Measurements from ENCODE around the gene CUBN. TPM values are rescaled to one million over a fixed set of nuclear protein-coding genes. Genes with fewer than 3 reads are reported as not detected.

CUBN gene
- total RNA-seq, 1 donor from 2014 or later = 2.7 TPM

- DNase-seq (ENCODE audit: low read depth) = no peak
- FAIRE-seq = peak; percentile 54
Measured at GRCh38 chr10:16991011-16991410, 138.6 kb downstream of the CUBN start.

GRCh38 chr10:16989826-16990293, 139.8 kb downstream of the CUBN start:
- H3K4me3 Mint-ChIP-seq (ENCODE audit: unreplicated experiment) = no peak overlapping the region
- no peak overlapping the region for H3K9ac ChIP-seq (ENCODE audit: low read length)
- TF ChIP-seq EZH2 (IDR thresholded peaks at IDR 0.05; ENCODE audit: insufficient read depth, low read length) = no peak
- no peak for TF ChIP-seq CTCF (IDR thresholded peaks at IDR 0.05; ENCODE audit: insufficient read depth, low read depth, low read length)
- H4K20me1 ChIP-seq (ENCODE audit: insufficient read depth, low read length) = no peaks in the 10 kb centered on the region
- peak overlapping the region; percentile 37 for H3K27ac Mint-ChIP-seq (ENCODE audit: unreplicated experiment)
- H3K36me3 Mint-ChIP-seq (ENCODE audit: low read depth, unreplicated experiment) = no peaks in the 10 kb centered on the region
- H3K36me3 ChIP-seq (ENCODE audit: insufficient read depth, low read length) = no peaks in the 10 kb centered on the region
- H3K79me2 ChIP-seq (ENCODE audit: insufficient read depth, low read length) = no peaks in the 10 kb centered on the region
- peaks cover 27% of the 10 kb centered on the region for H3K4me1 ChIP-seq (ENCODE audit: insufficient read depth, low read length)
- no peak overlapping the region for H3K4me2 ChIP-seq (ENCODE audit: low read length)
- H2AFZ ChIP-seq (ENCODE audit: low read depth, low read length) = no peak overlapping the region
- H3K9me3 ChIP-seq (ENCODE audit: insufficient read depth, low read depth, low read length) = no peaks in the 10 kb centered on the region
- H3K27me3 ChIP-seq (ENCODE audit: insufficient read depth, low read length) = no peaks in the 10 kb centered on the region
- H3K27me3 Mint-ChIP-seq (ENCODE audit: low read depth, unreplicated experiment) = no peaks in the 10 kb centered on the region
- peak; percentile 88 for FAIRE-seq
- DNase-seq (ENCODE audit: low read depth) = peak; percentile 90
- H3K27ac ChIP-seq (ENCODE audit: low read depth, low read length) = no peak overlapping the region
- H3K9me3 Mint-ChIP-seq (ENCODE audit: unreplicated experiment) = no peaks in the 10 kb centered on the region
- peaks cover 42% of the 10 kb centered on the region for H3K4me1 Mint-ChIP-seq (ENCODE audit: low read depth, unreplicated experiment)
- H3K4me3 ChIP-seq (ENCODE audit: insufficient read depth, low read depth, low read length) = no peak overlapping the region

More at GRCh38 chr10:16991011-16991410, 138.6 kb downstream of the CUBN start:
- H3K36me3 Mint-ChIP-seq (ENCODE audit: low read depth, unreplicated experiment) = peaks cover 2% of the 10 kb centered on the region
- no peaks in the 10 kb centered on the region for H3K27me3 ChIP-seq (ENCODE audit: insufficient read depth, low read length)
- TF ChIP-seq CTCF (IDR thresholded peaks at IDR 0.05; ENCODE audit: insufficient read depth, low read depth, low read length) (no peak), EZH2 (IDR thresholded peaks at IDR 0.05; ENCODE audit: insufficient read depth, low read length) (no peak)
- H3K79me2 ChIP-seq (ENCODE audit: insufficient read depth, low read length) = no peaks in the 10 kb centered on the region
- H3K4me3 Mint-ChIP-seq (ENCODE audit: unreplicated experiment) = no peak overlapping the region
- peaks cover 38% of the 10 kb centered on the region for H3K4me1 Mint-ChIP-seq (ENCODE audit: low read depth, unreplicated experiment)
- H3K4me3 ChIP-seq (ENCODE audit: insufficient read depth, low read depth, low read length) = no peak overlapping the region
- no peak overlapping the region for H3K27ac Mint-ChIP-seq (ENCODE audit: unreplicated experiment)
- H2AFZ ChIP-seq (ENCODE audit: low read depth, low read length) = no peak overlapping the region
- no peak overlapping the region for H3K27ac ChIP-seq (ENCODE audit: low read depth, low read length)
- no peaks in the 10 kb centered on the region for H3K9me3 ChIP-seq (ENCODE audit: insufficient read depth, low read depth, low read length)
- no peak overlapping the region for H3K4me2 ChIP-seq (ENCODE audit: low read length)
- H3K36me3 ChIP-seq (ENCODE audit: insufficient read depth, low read length) = no peaks in the 10 kb centered on the region
- no peaks in the 10 kb centered on the region for H4K20me1 ChIP-seq (ENCODE audit: insufficient read depth, low read length)
- H3K9me3 Mint-ChIP-seq (ENCODE audit: unreplicated experiment) = no peaks in the 10 kb centered on the region
- peaks cover 25% of the 10 kb centered on the region for H3K4me1 ChIP-seq (ENCODE audit: insufficient read depth, low read length)
- H3K27me3 Mint-ChIP-seq (ENCODE audit: low read depth, unreplicated experiment) = no peaks in the 10 kb centered on the region
- no peak overlapping the region for H3K9ac ChIP-seq (ENCODE audit: low read length)

GRCh38 chr10:16988900-16989299, 140.7 kb downstream of the CUBN start:
- DNase-seq (ENCODE audit: low read depth) (no peak), FAIRE-seq (no peak)
- no peaks in the 10 kb centered on the region for H3K27me3 Mint-ChIP-seq (ENCODE audit: low read depth, unreplicated experiment)
- no peaks in the 10 kb centered on the region for H3K9me3 Mint-ChIP-seq (ENCODE audit: unreplicated experiment)
- Histone ChIP-seq H3K27ac (ENCODE audit: low read depth, low read length) (no peak overlapping the region), H3K9me3 (ENCODE audit: insufficient read depth, low read depth, low read length) (no peaks in the 10 kb centered on the region), H3K4me1 (ENCODE audit: insufficient read depth, low read length) (peaks cover 27% of the 10 kb centered on the region), H3K79me2 (ENCODE audit: insufficient read depth, low read length) (no peaks in the 10 kb centered on the region), H3K9ac (ENCODE audit: low read length) (no peak overlapping the region), H3K4me3 (ENCODE audit: insufficient read depth, low read depth, low read length) (no peak overlapping the region), H2AFZ (ENCODE audit: low read depth, low read length) (no peak overlapping the region), H3K36me3 (ENCODE audit: insufficient read depth, low read length) (no peaks in the 10 kb centered on the region), H3K27me3 (ENCODE audit: insufficient read depth, low read length) (no peaks in the 10 kb centered on the region), H3K4me2 (ENCODE audit: low read length) (no peak overlapping the region), H4K20me1 (ENCODE audit: insufficient read depth, low read length) (no peaks in the 10 kb centered on the region)
- H3K4me1 Mint-ChIP-seq (ENCODE audit: low read depth, unreplicated experiment) = peaks cover 42% of the 10 kb centered on the region
- TF ChIP-seq EZH2 (IDR thresholded peaks at IDR 0.05; ENCODE audit: insufficient read depth, low read length) = no peak
- TF ChIP-seq CTCF (IDR thresholded peaks at IDR 0.05; ENCODE audit: insufficient read depth, low read depth, low read length) = no peak
- H3K4me3 Mint-ChIP-seq (ENCODE audit: unreplicated experiment) = no peak overlapping the region
- H3K36me3 Mint-ChIP-seq (ENCODE audit: low read depth, unreplicated experiment) = no peaks in the 10 kb centered on the region
- H3K27ac Mint-ChIP-seq (ENCODE audit: unreplicated experiment) = peak overlapping the region; percentile 69

All from astrocyte (in vitro differentiated cells and primary cell).